GM19023 (cell line): ENCODE measurements around the gene PHYHD1.
"Not testable (repeated sequence)": the region's sequence is repeated elsewhere in the genome, so short reads cannot be mapped to it uniquely, and the experiment has no call there.

Experiments used
- ATAC-seq: cut with Tn5 transposase; IDR thresholded peaks from one replicate; pipeline ENCODE4 v1.9.1; 2021; ENCODE audit warnings: mild to moderate bottlenecking, moderate library complexity; ENCODE audit not compliant: unreplicated experiment

The PHYHD1 gene

GRCh38 chr9:128919402-128920089 lies 1.2 kb upstream of the PHYHD1 start:
- ATAC-seq, result no peak

GRCh38 chr9:128921881-128922763 lies 1.3 kb downstream of the PHYHD1 start:
- no peak for ATAC-seq

GRCh38 chr9:128923493-128923883 lies 2.7 kb downstream of the PHYHD1 start:
- no peak for ATAC-seq

- ATAC-seq, result no peak
Measured at GRCh38 chr9:128927731-128928411, 7.1 kb downstream of the PHYHD1 start.

- ATAC-seq, result no peak
Measured at GRCh38 chr9:128928624-128929023, 7.8 kb downstream of the PHYHD1 start.

GRCh38 chr9:128929560-128929959 lies 8.8 kb downstream of the PHYHD1 start:
- no peak for ATAC-seq

- ATAC-seq, result no peak
Measured at GRCh38 chr9:128933731-128934130, 12.9 kb downstream of the PHYHD1 start.

- ATAC-seq, result no peak
Measured at GRCh38 chr9:128936171-128936865, 15.5 kb downstream of the PHYHD1 start.

GRCh38 chr9:128937310-128938165 lies 16.8 kb downstream of the PHYHD1 start:
- no peak for ATAC-seq

- ATAC-seq, result no peak
Measured at GRCh38 chr9:128940271-128940921, 19.6 kb downstream of the PHYHD1 start.

GRCh38 chr9:128940946-128941755 lies 20.4 kb downstream of the PHYHD1 start:
- ATAC-seq, result no peak

- ATAC-seq, result no peak
Measured at GRCh38 chr9:128943832-128944620, 23.2 kb downstream of the PHYHD1 start.

- ATAC-seq, result not testable (repeated sequence)
Measured at GRCh38 chr9:128944966-128945365, 24.2 kb downstream of the PHYHD1 start.

GRCh38 chr9:128945798-128946501 lies 25.2 kb downstream of the PHYHD1 start:
- ATAC-seq, result no peak

GRCh38 chr9:128946571-128947276 lies 25.9 kb downstream of the PHYHD1 start:
- ATAC-seq, result peak; percentile 21

- no peak for ATAC-seq
Measured at GRCh38 chr9:128947277-128947526, 26.4 kb downstream of the PHYHD1 start.
